Suprapubic skin (tissue), 4 donors: ENCODE measurements around the gene DIP2C.

Experiments
- CTCF ChIP-seq, 2 donors: fragments of 200-600 bp in 1 of 2; fragments of 450-650 bp in 1 of 2; sonication (generic) in 1 of 2; IDR thresholded peaks; one replicate each; pipeline ENCODE4 v1.5.1; 2016 to 2019; ENCODE audit warnings: antibody characterized with exemption in 2 of 2, mild to moderate bottlenecking in 1 of 2, moderate library complexity in 1 of 2
- EP300 ChIP-seq: sonication (generic); formaldehyde crosslinking; IDR thresholded peaks from one replicate; pipeline ENCODE4 v1.6.1; 2017; ENCODE audit warnings: antibody characterized with exemption
- POLR2A ChIP-seq, 2 donors: fragments of 450-650 bp; IDR thresholded peaks; one replicate each; pipeline ENCODE4 v1.6.1; 2017; ENCODE audit warnings: antibody characterized with exemption in 2 of 2, mild to moderate bottlenecking in 2 of 2, moderate library complexity in 2 of 2
- POLR2AphosphoS5 ChIP-seq, 3 donors: sonication (generic); formaldehyde crosslinking; IDR thresholded peaks; one replicate each; pipeline ENCODE4 v1.6.1; 2017; ENCODE audit warnings: antibody characterized with exemption in 3 of 3

- no peak for TF ChIP-seq CTCF (IDR thresholded peaks at IDR 0.05)
- no peak for TF ChIP-seq EP300
- TF ChIP-seq POLR2AphosphoS5 (IDR thresholded peaks at IDR 0.05), result no peak
- TF ChIP-seq POLR2A (IDR thresholded peaks at IDR 0.05), result no peak
Observed at GRCh38 chr10:395665-396064, 293.8 kb downstream of the DIP2C start.
